GM18951 (cell line): Measurements from ENCODE around the gene CCDC88C.
"Not testable (repeated sequence)": the region's sequence is repeated elsewhere in the genome, so short reads cannot be mapped to it uniquely, and the experiment has no call there.

ENCODE experiments used
- POLR2A ChIP-seq: IDR thresholded peaks from 4 replicates; pipeline ENCODE4 v1.6.1; 2011; ENCODE audit warnings: mild to moderate bottlenecking; ENCODE audit not compliant: insufficient read length, insufficient read depth; ENCODE audit errors: extremely low read depth
- in situ Hi-C: fragments of 300-500 bp; cut with MboI; formaldehyde crosslinking; loops from one replicate; pipeline ENCODE4 v1.12.0; 2022; ENCODE audit warnings: low sequenced_read_pairs, mixed read lengths, inconsistent platforms; ENCODE audit not compliant: unreplicated experiment

CCDC88C gene

DNA sequence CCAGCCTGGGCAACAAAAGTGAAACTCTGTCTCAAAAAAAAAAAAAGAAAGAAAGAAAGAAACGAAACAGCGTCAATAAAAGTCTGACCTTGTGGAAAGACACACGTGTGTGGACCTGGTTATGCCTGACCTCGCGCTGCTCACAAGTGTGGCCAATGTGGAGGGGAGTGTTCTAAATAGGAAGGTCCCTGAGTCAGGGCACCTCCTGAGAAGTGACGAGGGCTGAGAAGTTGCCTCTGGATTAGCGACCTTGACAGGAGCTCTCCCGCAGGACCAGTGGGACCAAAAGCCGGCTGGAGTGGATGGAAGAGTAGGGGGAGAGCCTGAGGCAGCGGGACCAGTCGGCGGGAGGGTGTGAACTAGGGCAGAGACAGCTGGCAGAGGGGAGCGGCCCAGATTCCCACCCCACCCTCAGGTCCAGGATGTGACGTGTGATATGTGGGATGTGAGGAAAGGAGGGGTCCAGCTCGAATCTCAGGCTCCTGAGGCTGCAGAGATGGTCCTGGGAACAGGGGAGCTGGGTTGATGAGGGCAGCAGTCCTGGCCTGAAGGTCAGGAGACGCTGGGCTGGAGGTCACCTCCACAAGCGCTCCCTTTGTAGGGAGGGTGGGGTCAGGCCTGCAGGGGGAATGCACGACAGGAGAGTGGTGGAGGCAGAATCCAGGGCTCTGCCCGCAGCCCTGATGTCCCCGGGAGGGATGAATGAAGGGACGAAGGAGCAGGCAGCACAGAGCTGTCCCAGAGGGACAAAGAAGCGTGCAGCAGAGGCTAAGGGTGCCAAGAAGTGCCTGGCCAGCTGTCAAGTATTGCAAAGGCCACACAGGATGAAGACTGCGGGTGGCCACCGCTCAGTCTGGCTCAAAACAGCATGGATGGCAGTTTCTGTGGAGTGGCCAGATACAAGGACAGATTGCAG lies 148.3 kb downstream of the CCDC88C start:
- in situ Hi-C loops, result no loop called here
- TF ChIP-seq POLR2A, result peak; percentile 12

- in situ Hi-C loops, result no loop called here
These were observed 149.6 kb downstream of the CCDC88C start for GRCh38 chr14:91267965-91268437.

DNA sequence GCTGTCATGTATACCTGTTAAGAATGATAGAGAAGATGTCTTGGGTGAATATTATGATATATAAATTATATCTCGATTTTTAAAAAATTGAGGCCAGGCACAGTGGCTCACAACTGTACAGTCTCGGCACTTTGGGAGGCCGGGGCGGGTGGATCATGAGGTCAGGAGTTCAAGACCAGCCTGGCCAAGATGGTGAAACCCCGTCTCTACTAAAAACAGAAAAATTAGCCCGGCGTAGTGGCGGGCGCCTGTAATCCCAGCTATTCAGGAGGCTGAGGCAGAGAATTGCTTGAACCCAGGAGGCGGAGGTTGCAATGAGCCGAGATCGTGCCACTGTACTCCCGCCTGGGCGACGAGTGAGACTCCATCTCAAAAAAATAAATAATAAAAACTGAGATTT lies 151.3 kb downstream of the CCDC88C start:
- in situ Hi-C loops, result not testable (repeated sequence)

More at GRCh38 chr14:91267965-91268437, 149.6 kb downstream of the CCDC88C start:
- TF ChIP-seq POLR2A, result no peak

DNA sequence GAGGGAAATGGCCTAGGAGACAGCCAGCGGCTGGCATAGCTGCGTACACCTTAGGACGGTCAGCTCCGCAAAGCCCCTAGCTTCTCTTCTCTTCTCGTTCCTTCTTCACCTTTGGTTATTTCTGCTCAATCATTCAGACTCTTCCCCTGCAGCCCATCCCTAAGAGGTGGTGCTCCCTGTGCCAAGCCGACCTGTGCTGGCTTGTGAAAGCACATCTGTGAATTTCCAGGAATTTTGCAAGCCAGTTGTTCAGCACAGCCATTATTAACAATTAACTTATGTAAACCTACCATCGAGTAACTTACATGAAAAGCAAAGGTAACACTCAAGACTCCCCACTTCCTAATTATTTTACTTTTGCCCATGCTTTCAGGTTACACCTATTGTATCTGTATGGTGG lies 152.2 kb downstream of the CCDC88C start:
- no peak for TF ChIP-seq POLR2A
- in situ Hi-C loops, result no loop called here

GRCh38 chr14:91264151-91265150 lies 153.2 kb downstream of the CCDC88C start:
- in situ Hi-C loops, result no loop called here
- no peak for TF ChIP-seq POLR2A

GRCh38 chr14:91263329-91263728 lies 154.3 kb downstream of the CCDC88C start:
- TF ChIP-seq POLR2A, result no peak
- in situ Hi-C loops, result no loop called here

DNA sequence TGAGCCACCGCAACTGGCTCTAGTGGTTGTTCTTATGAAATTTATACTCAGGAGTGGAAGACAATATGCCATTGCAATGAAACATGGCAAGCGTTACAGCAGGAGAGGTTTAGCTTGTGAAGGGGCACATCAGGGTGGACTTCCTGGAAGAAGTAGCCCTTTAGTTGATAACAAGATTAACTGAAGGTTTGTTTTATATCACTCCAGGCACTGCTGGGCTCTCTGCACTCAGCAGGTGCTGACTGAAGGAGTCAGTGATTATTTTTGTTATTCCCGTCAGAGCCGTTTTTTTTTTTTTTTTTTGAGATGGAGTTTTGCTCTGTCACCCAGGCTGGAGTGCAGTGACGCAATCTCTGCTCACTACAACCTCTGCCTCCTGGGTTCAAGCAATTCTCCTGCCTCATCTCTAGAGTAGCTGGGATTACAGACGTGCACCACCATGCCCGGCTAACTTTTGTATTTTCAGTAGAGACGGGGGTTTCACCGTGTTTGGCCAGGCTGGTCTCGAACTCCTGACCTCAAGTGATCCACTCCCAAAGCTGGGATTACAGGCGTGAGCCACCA lies 155.6 kb downstream of the CCDC88C start:
- in situ Hi-C loops, result no loop called here
- TF ChIP-seq POLR2A, result no peak

GRCh38 chr14:91261115-91261514 lies 156.5 kb downstream of the CCDC88C start:
- no peak for TF ChIP-seq POLR2A
- in situ Hi-C loops, result no loop called here

DNA sequence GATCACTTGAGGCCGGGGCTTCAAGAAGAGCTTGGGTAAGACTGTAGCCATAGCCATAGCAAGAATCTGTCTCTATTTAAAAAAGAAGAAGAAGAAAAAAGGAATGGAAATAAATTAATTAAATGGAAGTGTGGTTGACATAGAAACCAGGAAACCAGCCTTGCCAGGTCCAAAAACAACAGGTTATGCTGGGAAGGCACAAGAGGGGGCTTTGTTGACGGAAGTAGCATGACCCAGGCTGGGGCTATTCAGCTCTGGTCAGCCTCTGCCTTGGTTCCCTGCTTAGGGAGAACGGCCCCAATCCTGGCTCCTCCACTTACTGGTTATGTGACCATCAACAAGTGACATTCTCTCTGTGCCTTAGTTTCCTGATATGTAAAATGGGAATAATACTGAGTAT lies 158.7 kb downstream of the CCDC88C start:
- in situ Hi-C loops, result no loop called here
- no peak for TF ChIP-seq POLR2A

- in situ Hi-C loops, result no loop called here
- TF ChIP-seq POLR2A, result no peak
These were observed 159.5 kb downstream of the CCDC88C start for GRCh38 chr14:91258011-91258618.

GRCh38 chr14:91257328-91258010 lies 160.2 kb downstream of the CCDC88C start:
- no peak for TF ChIP-seq POLR2A
- in situ Hi-C loops, result no loop called here

DNA sequence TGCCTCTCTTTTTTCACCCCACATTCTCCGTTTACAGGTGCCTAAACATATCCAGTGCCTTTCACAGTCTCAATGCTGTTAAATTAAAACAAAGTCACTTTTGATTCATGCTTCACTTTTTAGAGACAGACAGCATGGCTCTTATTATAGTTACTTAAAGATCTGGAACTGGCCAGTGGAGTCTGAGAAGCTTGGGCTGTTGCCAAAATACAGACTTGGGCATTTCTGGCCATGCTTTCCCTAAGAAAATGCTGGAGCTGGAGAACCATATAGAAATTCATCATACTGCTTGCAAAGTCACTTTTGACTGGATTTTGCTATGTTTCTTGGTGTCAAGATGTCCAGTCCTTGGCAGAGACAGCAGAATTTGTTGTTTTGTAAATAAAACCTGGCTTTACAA lies 161.0 kb downstream of the CCDC88C start:
- in situ Hi-C loops, result no loop called here
- no peak for TF ChIP-seq POLR2A
